NCI-H1436 treated with DMSO at 0.1 percent for 48 hours (cell line): ENCODE data around the gene PRR36.

Source experiments
- DNase-seq: peaks from one replicate; lab custom pipeline; 2025; lab: John Stamatoyannopoulos, UW

Gene PRR36

GRCh38 chr19:7844951-7845350, 29.2 kb downstream of the PRR36 start:
- no peak for DNase-seq

GRCh38 chr19:7844405-7844804, 29.8 kb downstream of the PRR36 start:
- no peak for DNase-seq

- no peak for DNase-seq
Measured at GRCh38 chr19:7843521-7843920, 30.7 kb downstream of the PRR36 start.

- DNase-seq = no peak
Measured at GRCh38 chr19:7842661-7843294, 31.4 kb downstream of the PRR36 start.

GRCh38 chr19:7841751-7842660, 32.2 kb downstream of the PRR36 start:
- DNase-seq = no peak

GRCh38 chr19:7840629-7841028, 33.6 kb downstream of the PRR36 start:
- DNase-seq = no peak

- DNase-seq = no peak
Measured at GRCh38 chr19:7839476-7839875, 34.7 kb downstream of the PRR36 start.

GRCh38 chr19:7833225-7834099, 40.7 kb downstream of the PRR36 start:
- no peak for DNase-seq

GRCh38 chr19:7832781-7833180, 41.4 kb downstream of the PRR36 start:
- no peak for DNase-seq

GRCh38 chr19:7832009-7832408, 42.2 kb downstream of the PRR36 start:
- no peak for DNase-seq

- DNase-seq = no peak
Measured at GRCh38 chr19:7831452-7831851, 42.7 kb downstream of the PRR36 start.

- no peak for DNase-seq
Measured at GRCh38 chr19:7830823-7831222, 43.4 kb downstream of the PRR36 start.

GRCh38 chr19:7830272-7830771, 43.9 kb downstream of the PRR36 start:
- DNase-seq = no peak

GRCh38 chr19:7829561-7830271, 44.5 kb downstream of the PRR36 start, which contains the start of gene EVI5L:
Gene EVI5L, plus strand, starts transcription at chr19:7830218. Its CDS starts 16,325 bp downstream, at chr19:7846543.
- peak; percentile 100 for DNase-seq

GRCh38 chr19:7829166-7829520, 45.0 kb downstream of the PRR36 start:
- DNase-seq = no peak

- no peak for DNase-seq
Measured at GRCh38 chr19:7823686-7824301, 50.4 kb downstream of the PRR36 start.

- DNase-seq = no peak
Measured at GRCh38 chr19:7822910-7823515, 51.2 kb downstream of the PRR36 start.

GRCh38 chr19:7820588-7820987, 53.6 kb downstream of the PRR36 start:
- DNase-seq = no peak

GRCh38 chr19:7819337-7819736, 54.9 kb downstream of the PRR36 start:
- no peak for DNase-seq

GRCh38 chr19:7818806-7819205, 55.4 kb downstream of the PRR36 start:
- no peak for DNase-seq
